Lung (tissue), 12 donors: Measurements from ENCODE around the gene PGAP1. TPM values are rescaled to one million over a fixed set of nuclear protein-coding genes. Genes with fewer than 3 reads are reported as not detected.

Source experiments
- ATAC-seq: fragments of 200-7000 bp; cut with Tn5 transposase; one replicate; pipeline ENCODE4 v1.9.1; 2020; ENCODE audit warnings: moderate number of reproducible peaks; ENCODE audit not compliant: insufficient read depth, low FRiP score
- DNase-seq, 3 donors: peaks; one replicate each; pipeline ENCODE4 v3.0.0-alpha.2; 2013 to 2017
- H3K27ac ChIP-seq, 2 donors: one replicate each; pipeline ENCODE4 v1.5.1; 2013; ENCODE audit warnings: mild to moderate bottlenecking in 2 of 2, moderate library complexity in 2 of 2, control low read depth in 1 of 2, inconsistent platforms in 1 of 2, low read depth in 1 of 2, low read length in 1 of 2
- H3K27me3 ChIP-seq, 3 donors: one replicate each; pipeline ENCODE4 v1.5.1; 2013; ENCODE audit warnings: low read length in 2 of 3; ENCODE audit not compliant: control insufficient read depth in 3 of 3, insufficient read depth in 3 of 3
- H3K36me3 ChIP-seq, 4 donors: one replicate each; pipeline ENCODE4 v1.5.1; 2013; ENCODE audit warnings: low read length in 4 of 4, mild to moderate bottlenecking in 1 of 4, moderate library complexity in 1 of 4; ENCODE audit not compliant: control insufficient read depth in 4 of 4, insufficient read depth in 4 of 4
- H3K4me1 ChIP-seq, 5 donors: one replicate each; pipeline ENCODE4 v1.5.1; 2013; ENCODE audit warnings: low read length in 5 of 5, mild to moderate bottlenecking in 2 of 5, moderate library complexity in 1 of 5; ENCODE audit not compliant: control insufficient read depth in 5 of 5, insufficient read depth in 5 of 5
- H3K4me3 ChIP-seq: one replicate; pipeline ENCODE4 v1.5.1; 2013; ENCODE audit warnings: mild to moderate bottlenecking, control low read depth, moderate library complexity
- H3K9ac ChIP-seq, 2 donors: one replicate each; pipeline ENCODE4 v1.5.1; 2013; ENCODE audit warnings: low read length in 2 of 2, control low read depth in 1 of 2; ENCODE audit not compliant: insufficient read depth in 1 of 2
- H3K9me3 ChIP-seq, 4 donors: one replicate each; pipeline ENCODE4 v1.5.1; 2013; ENCODE audit warnings: low read length in 3 of 4, mild to moderate bottlenecking in 1 of 4, moderate library complexity in 1 of 4; ENCODE audit not compliant: control insufficient read depth in 4 of 4, insufficient read depth in 3 of 4
- CTCF ChIP-seq: IDR thresholded peaks from 2 replicates; pipeline ENCODE4 v1.5.1; 2012; ENCODE audit warnings: mild to moderate bottlenecking; ENCODE audit errors: control extremely low read depth, extremely low read depth
- WGBS, 2 donors: extraction: QIAGEN DNeasy Blood & Tissue Kit; methylation state at CpG; one replicate each; pipeline ENCODE4 v1.1.7; 2013; 5-methylcytosine and 5-hydroxymethylcytosine counted together
- polyA plus RNA-seq, 2 donors: library from polyadenylated mRNA; stranded (reverse); fragments of 200-250 nt; gene quantifications; one replicate each; pipeline ENCODE4 v1.2.1, GENCODE V29; 2013
- total RNA-seq, 2 donors: library from RNA; depleted of rRNA in 1 of 2; stranded (reverse); fragments of >200 nt in 1 of 2; gene quantifications; one replicate each; pipeline ENCODE4 v1.2.1, GENCODE V29; 2014 to 2021
- donor health status: control.
- donor health status: control.
- donor health status: Bipolar disorder and iron deficiency.
- donor health status: healthy.
- donor health status: DM: yes; HTN: yes; CAD: no.

Gene PGAP1
- total and polyA plus RNA-seq, 4 donors = 1.4 to 34.1 (median 7.0) TPM

- Histone ChIP-seq H3K36me3 (no peaks in the 10 kb centered on the region), H3K4me1 (no peaks in the 10 kb centered on the region), H3K4me3 (no peak overlapping the region), H3K9ac (no peak overlapping the region), H3K27me3 (no peaks in the 10 kb centered on the region), H3K9me3 (no peaks in the 10 kb centered on the region), H3K27ac (no peak overlapping the region)
- no peak for ATAC-seq
- no peak for DNase-seq
- WGBS, 2 donors = 74 to 84% methylated on average over 2 of the region's 2 CpGs
- no peak for TF ChIP-seq CTCF
These were observed 8.9 kb upstream of the PGAP1 start for GRCh38 chr2:196935432-196935831.

GRCh38 chr2:196934672-196935071 is 8.2 kb upstream of the PGAP1 start:
- H3K27ac ChIP-seq = no peak overlapping the region
- 76 to 79% methylated on average over 1 of the region's 1 CpG for WGBS, 2 donors
- H3K4me3 ChIP-seq = no peak overlapping the region
- DNase-seq (no peak), ATAC-seq (no peak)
- no peak overlapping the region for H3K9ac ChIP-seq
- H3K27me3 ChIP-seq = no peaks in the 10 kb centered on the region
- no peaks in the 10 kb centered on the region for H3K9me3 ChIP-seq
- no peaks in the 10 kb centered on the region for H3K36me3 ChIP-seq
- no peak for TF ChIP-seq CTCF
- no peaks in the 10 kb centered on the region for H3K4me1 ChIP-seq

DNA sequence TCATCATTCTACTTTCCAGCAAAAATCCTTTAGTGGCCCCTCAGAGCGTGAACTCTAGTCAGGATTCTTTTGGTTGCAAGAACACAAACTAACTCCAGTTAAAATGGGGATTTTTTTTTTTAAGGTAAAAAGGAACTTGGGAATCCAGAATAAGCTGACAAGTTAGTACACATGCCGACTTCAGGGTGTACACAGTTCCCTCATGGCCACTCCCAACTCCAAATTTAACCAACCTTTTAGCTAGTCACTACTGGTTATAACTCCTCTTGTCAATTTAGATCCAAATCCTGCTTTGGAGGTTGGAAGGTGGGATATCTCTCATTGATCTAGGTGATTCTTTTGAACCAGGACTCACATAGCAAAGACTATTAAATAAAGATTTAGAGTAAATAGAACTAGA is 5.0 kb upstream of the PGAP1 start:
- Histone ChIP-seq H3K4me1 (peaks cover 0 to 8% (median 0%) of the 10 kb centered on the region in 5 donors), H3K9ac (no peak overlapping the region), H3K27ac (no peak overlapping the region), H3K9me3 (no peaks in the 10 kb centered on the region), H3K36me3 (no peaks in the 10 kb centered on the region), H3K27me3 (no peaks in the 10 kb centered on the region), H3K4me3 (no peak overlapping the region)
- no peak for TF ChIP-seq CTCF
- 79 to 89% methylated on average over 2 of the region's 2 CpGs for whole genome bisulfite sequencing, 2 donors
- DNase-seq = no peak
- no peak for ATAC-seq
